Measurements from ENCODE around the gene P2RX2.

The P2RX2 gene

GRCh38 chr12:132604151-132604618 lies 14.4 kb upstream of the P2RX2 start:
- DNase-seq = no peak

GRCh38 chr12:132604668-132605441 lies 13.7 kb upstream of the P2RX2 start:
- DNase-seq = no peak

GRCh38 chr12:132605892-132606291 lies 12.7 kb upstream of the P2RX2 start:
- DNase-seq = no peak

- DNase-seq = no peak
These were observed 12.1 kb upstream of the P2RX2 start for GRCh38 chr12:132606466-132606865.

GRCh38 chr12:132606927-132607326 lies 11.6 kb upstream of the P2RX2 start:
- DNase-seq = no peak

GRCh38 chr12:132608231-132609171 lies 10.1 kb upstream of the P2RX2 start:
- no peak for DNase-seq

GRCh38 chr12:132610051-132610759 lies 8.4 kb upstream of the P2RX2 start, which contains the start of gene LRCOL1:
Gene LRCOL1, minus strand, starts transcription at chr12:132610582. Its CDS starts 4,331 bp downstream, at chr12:132606251.
- DNase-seq = peak; percentile 78

- DNase-seq = no peak
These were observed 7.5 kb upstream of the P2RX2 start for GRCh38 chr12:132610866-132611602.

GRCh38 chr12:132611620-132612019 lies 7.0 kb upstream of the P2RX2 start:
- DNase-seq = no peak

- no peak for DNase-seq
These were observed 4.5 kb upstream of the P2RX2 start for GRCh38 chr12:132614029-132614428.

- DNase-seq = peak; percentile 79
These were observed 3.6 kb upstream of the P2RX2 start for GRCh38 chr12:132614861-132615578.

- no peak for DNase-seq
These were observed 3.0 kb upstream of the P2RX2 start for GRCh38 chr12:132615579-132616038.

- no peak for DNase-seq
These were observed 1.4 kb upstream of the P2RX2 start for GRCh38 chr12:132617135-132617701.

- no peak for DNase-seq
These were observed 524 bp upstream of the P2RX2 start for GRCh38 chr12:132617822-132618682.

- no peak for DNase-seq
These were observed 452 bp downstream of the P2RX2 start for GRCh38 chr12:132619071-132619385.

- no peak for DNase-seq
These were observed 973 bp downstream of the P2RX2 start for GRCh38 chr12:132619386-132620112.

- DNase-seq = no peak
These were observed 1.7 kb downstream of the P2RX2 start for GRCh38 chr12:132620113-132620898.

- no peak for DNase-seq
These were observed 2.5 kb downstream of the P2RX2 start for GRCh38 chr12:132620899-132621656.
